AG04450 (cell line): Measurements from ENCODE around the gene YIF1A. TPM values are rescaled to one million over a fixed set of nuclear protein-coding genes. Genes with fewer than 3 reads are reported as not detected.

ENCODE experiments used
- CTCF ChIA-PET: fragments of 300-600, 350-600 bp; formaldehyde crosslinking; extraction: SDS; loops from one replicate; lab custom pipeline; 2022; ENCODE audit warnings: antibody characterized with exemption, inconsistent platforms; lab: Charles Lee
- POLR2A ChIA-PET: fragments of 350-600 bp; formaldehyde crosslinking; extraction: SDS; loops from one replicate; lab custom pipeline; 2021; ENCODE audit warnings: antibody characterized with exemption, inconsistent platforms; lab: Yijun Ruan, JAX
- DNase-seq: peaks from one replicate; pipeline ENCODE4 v3.0.0-alpha.2; 2011; ENCODE audit warnings: low read depth, low spot score
- H3K27ac ChIP-seq: one replicate; pipeline ENCODE4 v1.5.1; 2012; ENCODE audit warnings: low read depth, low read length, control low read depth
- H3K27me3 ChIP-seq: one replicate; pipeline ENCODE4 v1.6.0; 2012; ENCODE audit warnings: low read length; ENCODE audit not compliant: control insufficient read depth, insufficient read depth
- H3K4me3 ChIP-seq: 2 replicates; pipeline ENCODE4 v1.5.1; 2011; ENCODE audit warnings: mild to moderate bottlenecking, low read depth, low read length, control low read depth
- H3K9me3 ChIP-seq: 2 replicates; pipeline ENCODE4 v1.5.1; 2012; ENCODE audit warnings: low read length; ENCODE audit not compliant: control insufficient read depth, insufficient read depth
- CTCF ChIP-seq: IDR thresholded peaks from 2 replicates; pipeline ENCODE4 v1.5.1; 2011; ENCODE audit warnings: low read depth, low read length, control low read depth, inconsistent platforms
- polyA plus RNA-seq: library from polyadenylated mRNA; depleted of rRNA; stranded (reverse); fragments of >200 nt; gene quantifications from 2 replicates; pipeline ENCODE4 v1.2.3, GENCODE V29; 2011

Gene YIF1A
- polyA plus RNA-seq, 1 experiment, result 126 TPM

GRCh38 chr11:66328302-66329144 lies 39.6 kb upstream of the YIF1A start:
- TF ChIP-seq CTCF, result peak; percentile 94
- Histone ChIP-seq H3K27ac (peak overlapping the region; percentile 89), H3K9me3 (no peaks in the 10 kb centered on the region), H3K27me3 (no peaks in the 10 kb centered on the region), H3K4me3 (no peak overlapping the region)
- POLR2A ChIA-PET, result interaction anchor here (0.8 to 1.4 kb wide), 2 partner anchors 12 to 16 kb away, joined by 10 to 18 read pairs; partner anchors contain the start of gene CD248
- no peak for DNase-seq
- CTCF ChIA-PET, result interaction anchor here (0.7 to 6.0 kb wide), 6 partner anchors 11 to 635 kb away, joined by 3 to 62 read pairs (median 4); no protein-coding TSS in a partner anchor

GRCh38 chr11:66328031-66328301 lies 39.0 kb upstream of the YIF1A start:
- Histone ChIP-seq H3K27ac (peak overlapping the region; percentile 89), H3K4me3 (no peak overlapping the region), H3K9me3 (no peaks in the 10 kb centered on the region), H3K27me3 (no peaks in the 10 kb centered on the region)
- CTCF ChIA-PET, result no interaction called here
- no peak for TF ChIP-seq CTCF
- no peak for DNase-seq
- POLR2A ChIA-PET, result no interaction called here

DNA sequence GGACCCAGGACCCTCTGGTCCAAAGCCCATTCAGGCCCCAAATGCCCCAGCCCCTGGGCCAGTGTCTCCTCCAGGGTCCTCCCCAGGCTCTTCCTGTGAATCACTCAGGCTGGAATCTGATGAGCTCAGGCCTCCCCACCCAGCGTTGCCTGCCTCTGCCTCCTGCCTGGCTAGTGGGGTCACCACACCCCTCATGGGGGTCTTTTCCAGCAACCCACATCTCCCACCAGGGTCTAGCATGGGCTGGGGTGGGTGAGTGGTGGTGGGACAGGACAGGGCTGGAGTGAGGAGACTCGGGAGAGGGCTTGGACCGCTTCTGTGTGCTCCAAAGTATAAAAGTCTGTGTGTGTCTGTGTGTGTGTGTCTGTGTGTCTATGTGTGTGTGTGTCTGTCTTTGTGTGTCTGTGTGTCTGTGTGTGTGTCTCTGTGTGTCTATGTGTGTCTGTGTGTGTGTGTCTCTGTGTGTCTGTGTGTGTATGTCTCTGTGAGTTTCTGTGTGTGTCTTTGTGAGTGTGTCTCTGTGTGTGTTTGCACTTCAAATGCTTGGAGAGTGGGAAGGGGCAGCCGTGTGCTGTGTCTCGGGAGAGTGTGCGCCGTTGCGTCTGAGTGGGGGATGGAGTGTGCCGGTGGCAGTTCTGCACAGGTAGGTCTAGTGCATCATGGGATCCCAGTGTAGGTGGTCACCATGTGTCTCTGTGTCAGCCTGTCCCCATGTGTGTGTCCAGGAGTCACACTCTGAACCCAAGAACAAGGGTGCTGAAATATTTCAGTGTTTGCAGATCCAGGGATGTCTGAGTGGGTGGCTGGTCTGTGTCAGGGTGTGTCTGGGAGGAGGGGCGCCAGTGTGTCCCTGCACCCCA lies 38.5 kb upstream of the YIF1A start:
- no peak for DNase-seq
- 0 out of 2 replicates have a peak, but pooled peaks have one; percentile 25 for TF ChIP-seq CTCF
- CTCF ChIA-PET, result interaction anchor here (0.8 to 1.6 kb wide), 4 partner anchors 9 to 16 kb away, joined by 5 to 14 read pairs (median 8); partner anchors contain the start of genes CD248 and RIN1
- POLR2A ChIA-PET, result interaction anchor here (0.6 to 1.8 kb wide), 8 partner anchors 9 to 139 kb away, joined by 3 to 28 read pairs (median 4); partner anchors contain the start of genes BRMS1, CD248 and RIN1
- no peaks in the 10 kb centered on the region; the same call in 1 of the 2 replicates for H3K9me3 ChIP-seq
- H3K27me3 ChIP-seq, result no peaks in the 10 kb centered on the region
- H3K27ac ChIP-seq, result peak overlapping the region; percentile 89
- H3K4me3 ChIP-seq, result no peak overlapping the region

- H3K9me3 ChIP-seq, result no peaks in the 10 kb centered on the region; the same call in 1 of the 2 replicates
- no peak for DNase-seq
- H3K4me3 ChIP-seq, result no peak overlapping the region
- POLR2A ChIA-PET, result interaction anchor here (0.6 to 1.8 kb wide), 8 partner anchors 9 to 140 kb away, joined by 3 to 28 read pairs (median 4); partner anchors contain the start of genes BRMS1, CD248 and RIN1
- no peaks in the 10 kb centered on the region for H3K27me3 ChIP-seq
- CTCF ChIA-PET, result interaction anchor here (0.8 to 1.6 kb wide), 4 partner anchors 9 to 15 kb away, joined by 5 to 14 read pairs (median 8); partner anchors contain the start of genes CD248 and RIN1
- H3K27ac ChIP-seq, result peak overlapping the region; percentile 89
- no peak for TF ChIP-seq CTCF
These were observed 37.5 kb upstream of the YIF1A start for GRCh38 chr11:66326261-66327111.
